RKO (cell line): ENCODE results near the gene PIBF1.
A peak's percentile ranks its signal among the peaks of the same experiment; 100 is the strongest.

ENCODE experiments used
- DNase-seq: peaks from one replicate; pipeline ENCODE4 v3.0.0-alpha.2; 2016; ENCODE audit warnings: low spot score

Gene PIBF1

GRCh38 chr13:73060251-73061160, 278.6 kb downstream of the PIBF1 start:
- DNase-seq, result peak; percentile 56

GRCh38 chr13:73061473-73061872, 279.5 kb downstream of the PIBF1 start:
- DNase-seq, result no peak

- DNase-seq, result no peak
These were observed 279.9 kb downstream of the PIBF1 start for GRCh38 chr13:73061876-73062275.

- DNase-seq, result no peak
These were observed 280.5 kb downstream of the PIBF1 start for GRCh38 chr13:73062468-73062867.

- DNase-seq, result no peak
These were observed 281.2 kb downstream of the PIBF1 start for GRCh38 chr13:73063166-73063565.

GRCh38 chr13:73065036-73065435, 283.1 kb downstream of the PIBF1 start:
- DNase-seq, result no peak

GRCh38 chr13:73065665-73066340, 283.9 kb downstream of the PIBF1 start:
- DNase-seq, result no peak
